ENCODE measurements around the gene NDUFAF4. TPM values are rescaled to one million over a fixed set of nuclear protein-coding genes. Genes with fewer than 3 reads are reported as not detected.

NDUFAF4 gene
- total and polyA plus RNA-seq, 2 of the 13 experiments (the other 11 are each of a cell fraction or from before 2014, with no cell fraction given) = 41.3 to 59.7 TPM

- peak; percentile 37; the same call in 1 of the 2 replicates for TF ChIP-seq GABPA (IDR thresholded peaks at IDR 0.05; ENCODE audit: low read depth, low read length)
- TF ChIP-seq GABPA (CRISPR knock-in tag; IDR thresholded peaks at IDR 0.05; ENCODE audit: low read depth) = peak; percentile 87
- TF ChIP-seq ZNF879 (CRISPR knock-in tag; IDR thresholded peaks at IDR 0.05) = 0 out of 2 replicates have a peak, but pooled peaks have one; percentile 70
- peak; percentile 75 for TF ChIP-seq ZNF430 (CRISPR knock-in tag; IDR thresholded peaks at IDR 0.05)
- 0 out of 2 replicates have a peak, but pooled peaks have one; percentile 1 for TF ChIP-seq ZNF672 (CRISPR knock-in tag; IDR thresholded peaks at IDR 0.05)
- TF ChIP-seq NCOR1 (IDR thresholded peaks at IDR 0.05; ENCODE audit: borderline replicate concordance, low read length) = no peak
- peak; percentile 84 for TF ChIP-seq ZNF510 (CRISPR knock-in tag; IDR thresholded peaks at IDR 0.05; ENCODE audit: low read depth)
- no peak for TF ChIP-seq HMGA1 (CRISPR knock-in tag; conservative IDR thresholded peaks at IDR 0.05)
- TF ChIP-seq NAIF1 (CRISPR knock-in tag; IDR thresholded peaks at IDR 0.05; ENCODE audit: borderline replicate concordance) = peak; percentile 81; the same call in 1 of the 2 replicates
- no peak for TF ChIP-seq ZFP41 (CRISPR knock-in tag; IDR thresholded peaks at IDR 0.05; ENCODE audit: borderline replicate concordance)
- no peak for TF ChIP-seq FIP1L1 (IDR thresholded peaks at IDR 0.05; ENCODE audit: borderline replicate concordance, insufficient read depth, low read depth, low read length)
- TF ChIP-seq CCAR2 (optimal IDR thresholded peaks at IDR 0.05; ENCODE audit: low read depth, low read length) = no peak
- TF ChIP-seq ATM (IDR thresholded peaks at IDR 0.05; ENCODE audit: borderline replicate concordance) = no peak
- TF ChIP-seq HNF1A (IDR thresholded peaks at IDR 0.05; ENCODE audit: low read depth) = no peak; the same call in 1 of the 2 replicates
- TF ChIP-seq HNF1A (CRISPR knock-in tag; IDR thresholded peaks at IDR 0.05; ENCODE audit: borderline replicate concordance) = no peak; the same call in 1 of the 2 replicates
- TF ChIP-seq HOXA3 (CRISPR knock-in tag; IDR thresholded peaks at IDR 0.05) = peak; percentile 60; the same call in 1 of the 2 replicates
- TF ChIP-seq BATF2 (CRISPR knock-in tag; IDR thresholded peaks at IDR 0.05) = no peak; the same call in 1 of the 2 replicates
- TF ChIP-seq TFDP1 (CRISPR knock-in tag; IDR thresholded peaks at IDR 0.05; ENCODE audit: borderline replicate concordance) = peak; percentile 32; the same call in 1 of the 2 replicates
- 0 out of 2 replicates have a peak, but pooled peaks have one; percentile 30 for TF ChIP-seq DZIP1 (CRISPR knock-in tag; IDR thresholded peaks at IDR 0.05)
- TF ChIP-seq SMARCC2 (IDR thresholded peaks at IDR 0.05) = no peak
- TF ChIP-seq TMF1 (CRISPR knock-in tag; IDR thresholded peaks at IDR 0.05; ENCODE audit: low read depth) = 0 out of 2 replicates have a peak, but pooled peaks have one; percentile 30
Observed at GRCh38 chr6:96897396-96898240, at the start of gene NDUFAF4 (continued).

Data from HepG2 (cell line).